H9 (cell line): Measurements from ENCODE around the gene COPRS. TPM values are rescaled to one million over a fixed set of nuclear protein-coding genes. Genes with fewer than 3 reads are reported as not detected.

ENCODE experiments used
- DNase-seq: peaks from one replicate; pipeline ENCODE4 v3.0.0-alpha.2; 2017
- H2AFZ ChIP-seq: one replicate; pipeline ENCODE4 v1.6.1; 2013; ENCODE audit warnings: mild to moderate bottlenecking, low read length, control low read depth, moderate library complexity
- H2AK5ac ChIP-seq: 2 replicates; pipeline ENCODE4 v1.6.1; 2013; ENCODE audit warnings: low read length, control low read depth, mixed read lengths; ENCODE audit not compliant: insufficient read length
- H2BK120ac ChIP-seq: one replicate; pipeline ENCODE4 v1.6.1; 2013; ENCODE audit warnings: low read depth, mild to moderate bottlenecking, low read length, control low read depth, inconsistent platforms; ENCODE audit not compliant: poor library complexity, severe bottlenecking
- H2BK12ac ChIP-seq: 2 replicates; pipeline ENCODE4 v1.6.1; 2013; ENCODE audit warnings: low read length, control low read depth, mixed read lengths, low read depth; ENCODE audit not compliant: insufficient read length
- H2BK15ac ChIP-seq: 2 replicates; pipeline ENCODE4 v1.6.1; 2013; ENCODE audit warnings: low read depth, low read length, control low read depth
- H2BK20ac ChIP-seq: one replicate; pipeline ENCODE4 v1.6.1; 2013; ENCODE audit warnings: low read depth, mild to moderate bottlenecking, low read length, control low read depth, inconsistent platforms; ENCODE audit not compliant: poor library complexity, severe bottlenecking
- H2BK5ac ChIP-seq: 2 replicates; pipeline ENCODE4 v1.6.1; 2013; ENCODE audit warnings: low read length, control low read depth, mixed read lengths; ENCODE audit not compliant: insufficient read length
- H3K14ac ChIP-seq: 2 replicates; pipeline ENCODE4 v1.6.1; 2013; ENCODE audit warnings: low read length, control low read depth; ENCODE audit not compliant: insufficient read depth
- H3K18ac ChIP-seq: 2 replicates; pipeline ENCODE4 v1.6.1; 2013; ENCODE audit warnings: low read depth, mild to moderate bottlenecking, mixed read lengths, low read length, control low read depth; ENCODE audit not compliant: insufficient read length
- H3K23ac ChIP-seq: 2 replicates; pipeline ENCODE4 v1.6.1; 2013; ENCODE audit warnings: low read length, control low read depth, mixed read lengths, low read depth; ENCODE audit not compliant: insufficient read length
- H3K23me2 ChIP-seq: 2 replicates; pipeline ENCODE4 v1.6.1; 2013; ENCODE audit warnings: low read depth, mild to moderate bottlenecking, mixed read lengths, low read length, control low read depth; ENCODE audit not compliant: insufficient read length, poor library complexity, severe bottlenecking
- H3K27ac ChIP-seq: 2 replicates; pipeline ENCODE4 v1.5.1; 2013; ENCODE audit warnings: low read length, control low read depth, mixed read lengths, low read depth; ENCODE audit not compliant: insufficient read length
- H3K27me3 ChIP-seq: 2 replicates; pipeline ENCODE4 v1.6.1; 2013; ENCODE audit warnings: low read length, control low read depth, inconsistent platforms; ENCODE audit not compliant: insufficient read depth
- H3K4ac ChIP-seq: 2 replicates; pipeline ENCODE4 v1.6.1; 2013; ENCODE audit warnings: low read depth, mild to moderate bottlenecking, control low read depth, inconsistent platforms, low read length, moderate library complexity
- H3K4me1 ChIP-seq: 2 replicates; pipeline ENCODE4 v1.6.1; 2013; ENCODE audit warnings: low read length, control low read depth, inconsistent platforms; ENCODE audit not compliant: insufficient read depth
- H3K4me2 ChIP-seq: 2 replicates; pipeline ENCODE4 v1.6.1; 2013; ENCODE audit warnings: low read length, control low read depth, mixed read lengths; ENCODE audit not compliant: insufficient read length, insufficient read depth
- H3K56ac ChIP-seq: 2 replicates; pipeline ENCODE4 v1.6.1; 2013; ENCODE audit warnings: low read depth, mild to moderate bottlenecking, mixed read lengths, low read length, control low read depth; ENCODE audit not compliant: insufficient read length
- H3K79me1 ChIP-seq: 2 replicates; pipeline ENCODE4 v1.6.1; 2013; ENCODE audit warnings: low read depth, mild to moderate bottlenecking, moderate library complexity, low read length, control low read depth, inconsistent platforms; ENCODE audit not compliant: insufficient read depth, poor library complexity, severe bottlenecking
- H3K79me2 ChIP-seq: 2 replicates; pipeline ENCODE4 v1.6.1; 2013; ENCODE audit warnings: low read length, control low read depth, inconsistent platforms; ENCODE audit not compliant: insufficient read depth
- H3K9ac ChIP-seq: 2 replicates; pipeline ENCODE4 v1.6.1; 2013; ENCODE audit warnings: low read length, control low read depth, mixed read lengths; ENCODE audit not compliant: insufficient read length; ENCODE audit errors: extremely low read depth
- H3K9me3 ChIP-seq: one replicate; pipeline ENCODE4 v1.6.1; 2013; ENCODE audit warnings: low read depth, low read length, inconsistent platforms; ENCODE audit not compliant: control insufficient read depth
- H3T11ph ChIP-seq: one replicate; pipeline ENCODE4 v1.6.1; 2013; ENCODE audit warnings: mild to moderate bottlenecking, low read length, control low read depth, inconsistent platforms
- H4K20me1 ChIP-seq: one replicate; pipeline ENCODE4 v1.6.1; 2013; ENCODE audit not compliant: control insufficient read depth, insufficient read length, insufficient read depth
- H4K5ac ChIP-seq: 2 replicates; pipeline ENCODE4 v1.6.1; 2013; ENCODE audit warnings: low read depth, mild to moderate bottlenecking, mixed read lengths, low read length, control low read depth; ENCODE audit not compliant: insufficient read length
- H4K8ac ChIP-seq: replicated peaks from 2 replicates; pipeline ENCODE4 v1.6.1; 2013; ENCODE audit warnings: low read length, control low read depth, mixed read lengths, low read depth; ENCODE audit not compliant: insufficient read length
- H4K91ac ChIP-seq: 2 replicates; pipeline ENCODE4 v1.6.1; 2013; ENCODE audit warnings: low read depth, mild to moderate bottlenecking, moderate library complexity, mixed read lengths, low read length, control low read depth; ENCODE audit not compliant: insufficient read length
- H3K27ac Mint-ChIP-seq, 3 experiments: 2 replicates in 2 of 3; 3 replicates in 1 of 3; pipeline ENCODE4 v1.8.0; 2020 to 2021; ENCODE audit warnings: mixed read lengths in 3 of 3, mild to moderate bottlenecking in 1 of 3, moderate library complexity in 1 of 3
- H3K27me3 Mint-ChIP-seq: 2 replicates; pipeline ENCODE4 v1.8.0; 2021; ENCODE audit warnings: low read depth, mild to moderate bottlenecking, moderate library complexity, mixed read lengths
- H3K36me3 Mint-ChIP-seq, 3 experiments: 2 replicates in 2 of 3; 3 replicates in 1 of 3; pipeline ENCODE4 v1.8.0; 2020 to 2021; ENCODE audit warnings: low read depth in 3 of 3, mixed read lengths in 3 of 3; ENCODE audit not compliant: insufficient read depth in 1 of 3
- H3K4me1 Mint-ChIP-seq, 2 experiments: 2 replicates each; pipeline ENCODE4 v1.8.0; 2020; ENCODE audit warnings: mixed read lengths in 2 of 2
- H3K4me3 Mint-ChIP-seq, 2 experiments: 2 replicates in 1 of 2; 3 replicates in 1 of 2; pipeline ENCODE4 v1.8.0; 2020 to 2021; ENCODE audit warnings: mild to moderate bottlenecking in 2 of 2, mixed read lengths in 2 of 2, moderate library complexity in 1 of 2
- H3K9me3 Mint-ChIP-seq, 2 experiments: 2 replicates in 1 of 2; 3 replicates in 1 of 2; pipeline ENCODE4 v1.8.0; 2020; ENCODE audit warnings: mild to moderate bottlenecking in 2 of 2, mixed read lengths in 2 of 2, moderate library complexity in 1 of 2
- WGBS: extraction: QIAGEN DNeasy Blood & Tissue Kit; methylation state at CpG from one replicate; pipeline ENCODE4 v1.1.7; 2013; ENCODE audit warnings: missing lambda C conversion rate, low lambda C conversion rate, mixed read lengths; ENCODE audit not compliant: insufficient read length; ENCODE audit errors: extremely low coverage; 5-methylcytosine and 5-hydroxymethylcytosine counted together
- total RNA-seq: library from RNA; stranded (reverse); gene quantifications from 2 replicates; pipeline ENCODE4 v1.2.1, GENCODE V29; 2021
- TF ChIP-seq, protein P1 (sequence below): fragments of 200-600 bp; sonication (generic); conservative IDR thresholded peaks from 3 replicates; pipeline ENCODE4 v1.8.0; 2021; ENCODE audit warnings: antibody characterized with exemption, mild to moderate bottlenecking

COPRS gene
- total RNA-seq, 1 experiment from 2014 or later = 43.8 TPM

DNA sequence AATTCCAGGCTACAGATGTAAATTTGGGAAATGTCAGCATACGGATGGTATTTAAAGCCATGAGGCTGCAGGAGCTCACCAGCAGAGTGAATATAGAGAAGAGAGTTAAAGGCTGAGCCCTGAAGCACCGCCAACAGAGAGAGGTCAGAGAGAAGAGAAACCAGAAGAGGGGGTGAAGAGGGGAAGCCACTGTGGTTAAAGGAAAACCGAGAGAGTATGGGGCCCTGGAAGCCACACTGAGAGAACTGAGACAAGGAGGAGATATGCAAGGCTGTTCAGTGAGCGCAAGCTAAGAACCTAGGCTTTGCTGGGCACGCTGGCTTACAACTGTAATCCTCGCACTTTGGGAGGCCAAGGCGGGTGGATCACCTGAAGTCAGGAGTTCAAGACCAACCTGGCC lies 24.6 kb downstream of the COPRS start:
- Mint-ChIP-seq H3K4me1 (no peaks in the 10 kb centered on the region), H3K27me3 (peaks cover 2% of the 10 kb centered on the region; the same call in 1 of the 2 replicates), H3K4me3 (no peak overlapping the region), H3K27ac (no peak overlapping the region), H3K9me3 (peaks cover 5 to 6% of the 10 kb centered on the region in 2 experiments; a peak in 3 of 5 replicates), H3K36me3 (peaks cover 0 to 4% (median 0%) of the 10 kb centered on the region in 3 experiments; a peak in 1 of 7 replicates)
- no peaks in the 10 kb centered on the region for H4K20me1 ChIP-seq
- H4K8ac ChIP-seq = no peak overlapping the region
- H3K4me1 ChIP-seq = no peaks in the 10 kb centered on the region
- no peak for DNase-seq
- no peak overlapping the region for H3K56ac ChIP-seq
- no peak overlapping the region for H2BK12ac ChIP-seq
- H3K4me2 ChIP-seq = no peak overlapping the region
- no peaks in the 10 kb centered on the region for H3K79me2 ChIP-seq
- TF ChIP-seq, protein P1, sequence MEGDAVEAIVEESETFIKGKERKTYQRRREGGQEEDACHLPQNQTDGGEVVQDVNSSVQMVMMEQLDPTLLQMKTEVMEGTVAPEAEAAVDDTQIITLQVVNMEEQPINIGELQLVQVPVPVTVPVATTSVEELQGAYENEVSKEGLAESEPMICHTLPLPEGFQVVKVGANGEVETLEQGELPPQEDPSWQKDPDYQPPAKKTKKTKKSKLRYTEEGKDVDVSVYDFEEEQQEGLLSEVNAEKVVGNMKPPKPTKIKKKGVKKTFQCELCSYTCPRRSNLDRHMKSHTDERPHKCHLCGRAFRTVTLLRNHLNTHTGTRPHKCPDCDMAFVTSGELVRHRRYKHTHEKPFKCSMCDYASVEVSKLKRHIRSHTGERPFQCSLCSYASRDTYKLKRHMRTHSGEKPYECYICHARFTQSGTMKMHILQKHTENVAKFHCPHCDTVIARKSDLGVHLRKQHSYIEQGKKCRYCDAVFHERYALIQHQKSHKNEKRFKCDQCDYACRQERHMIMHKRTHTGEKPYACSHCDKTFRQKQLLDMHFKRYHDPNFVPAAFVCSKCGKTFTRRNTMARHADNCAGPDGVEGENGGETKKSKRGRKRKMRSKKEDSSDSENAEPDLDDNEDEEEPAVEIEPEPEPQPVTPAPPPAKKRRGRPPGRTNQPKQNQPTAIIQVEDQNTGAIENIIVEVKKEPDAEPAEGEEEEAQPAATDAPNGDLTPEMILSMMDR = no peak
- H3K18ac ChIP-seq = no peak overlapping the region
- H3T11ph ChIP-seq = no peak overlapping the region
- H3K9me3 ChIP-seq = no peaks in the 10 kb centered on the region
- H2AFZ ChIP-seq = no peak overlapping the region
- H2AK5ac ChIP-seq = no peak overlapping the region
- no peaks in the 10 kb centered on the region for H3K79me1 ChIP-seq
- H3K27ac ChIP-seq = no peak overlapping the region
- H4K91ac ChIP-seq = no peak overlapping the region
- WGBS = no CpG with 5 or more reads among the region's 7 CpGs
- H3K14ac ChIP-seq = no peak overlapping the region
- H3K27me3 ChIP-seq = no peaks in the 10 kb centered on the region
- H3K9ac ChIP-seq = no peak overlapping the region
- H3K4ac ChIP-seq = no peak overlapping the region
- H2BK5ac ChIP-seq = no peak overlapping the region
- no peak overlapping the region for H2BK20ac ChIP-seq
- no peak overlapping the region for H3K23ac ChIP-seq
- H2BK120ac ChIP-seq = no peak overlapping the region
- H2BK15ac ChIP-seq = no peak overlapping the region
- no peaks in the 10 kb centered on the region for H3K23me2 ChIP-seq
- no peak overlapping the region for H4K5ac ChIP-seq
